Nephron progenitor cell (in vitro differentiated cells): ENCODE data around the gene ZNF750.

Source experiments
- DNase-seq: peaks from one replicate; pipeline ENCODE4 v3.0.0; 2021
- H3K27ac Mint-ChIP-seq: 2 replicates; pipeline ENCODE4 v1.8.0; 2021; ENCODE audit warnings: mild to moderate bottlenecking, moderate library complexity, mixed read lengths
- H3K27me3 Mint-ChIP-seq: 2 replicates; pipeline ENCODE4 v1.8.0; 2021; ENCODE audit warnings: mild to moderate bottlenecking, low read depth, mixed read lengths; ENCODE audit not compliant: poor library complexity
- H3K36me3 Mint-ChIP-seq: 2 replicates; pipeline ENCODE4 v1.8.0; 2021; ENCODE audit warnings: low read depth, mixed read lengths
- H3K4me1 Mint-ChIP-seq: 2 replicates; pipeline ENCODE4 v1.8.0; 2021; ENCODE audit warnings: mixed read lengths
- H3K4me3 Mint-ChIP-seq: 2 replicates; pipeline ENCODE4 v1.8.0; 2021; ENCODE audit warnings: mild to moderate bottlenecking, moderate library complexity, mixed read lengths
- H3K9me3 Mint-ChIP-seq: 2 replicates; pipeline ENCODE4 v1.8.0; 2021; ENCODE audit warnings: mild to moderate bottlenecking, moderate library complexity, mixed read lengths
- TF ChIP-seq, protein P1 (sequence below): fragments of 200-600 bp; sonication (generic); IDR thresholded peaks from 2 replicates; pipeline ENCODE4 v1.5.0; 2021; ENCODE audit warnings: antibody characterized with exemption

Gene ZNF750

DNA sequence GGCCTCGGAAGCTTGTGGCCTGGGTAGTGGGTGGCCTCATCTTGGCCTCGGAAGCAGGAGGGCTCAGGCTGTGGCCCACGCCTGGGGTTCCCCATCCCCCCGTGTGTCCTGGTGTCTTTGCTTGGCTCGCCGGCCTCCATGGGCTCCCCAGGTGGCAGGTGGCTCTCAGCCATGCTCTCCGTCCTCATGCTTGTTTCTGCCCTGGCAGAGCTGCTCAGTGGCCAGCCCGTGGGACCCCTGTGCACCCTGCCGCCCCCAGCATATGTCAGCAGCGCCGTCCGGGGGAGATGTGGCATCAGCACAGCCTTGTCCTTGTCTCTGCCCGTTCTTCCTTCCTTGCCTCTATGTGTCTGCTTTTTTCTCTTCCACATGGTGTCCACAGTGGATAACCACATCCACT, 49.4 kb downstream of the ZNF750 start:
- Mint-ChIP-seq H3K27ac (no peak overlapping the region), H3K27me3 (no peaks in the 10 kb centered on the region), H3K36me3 (peaks cover 30% of the 10 kb centered on the region), H3K4me1 (peaks cover 55% of the 10 kb centered on the region), H3K4me3 (no peak overlapping the region), H3K9me3 (no peaks in the 10 kb centered on the region)
- no peak for DNase-seq
- TF ChIP-seq, protein P1, sequence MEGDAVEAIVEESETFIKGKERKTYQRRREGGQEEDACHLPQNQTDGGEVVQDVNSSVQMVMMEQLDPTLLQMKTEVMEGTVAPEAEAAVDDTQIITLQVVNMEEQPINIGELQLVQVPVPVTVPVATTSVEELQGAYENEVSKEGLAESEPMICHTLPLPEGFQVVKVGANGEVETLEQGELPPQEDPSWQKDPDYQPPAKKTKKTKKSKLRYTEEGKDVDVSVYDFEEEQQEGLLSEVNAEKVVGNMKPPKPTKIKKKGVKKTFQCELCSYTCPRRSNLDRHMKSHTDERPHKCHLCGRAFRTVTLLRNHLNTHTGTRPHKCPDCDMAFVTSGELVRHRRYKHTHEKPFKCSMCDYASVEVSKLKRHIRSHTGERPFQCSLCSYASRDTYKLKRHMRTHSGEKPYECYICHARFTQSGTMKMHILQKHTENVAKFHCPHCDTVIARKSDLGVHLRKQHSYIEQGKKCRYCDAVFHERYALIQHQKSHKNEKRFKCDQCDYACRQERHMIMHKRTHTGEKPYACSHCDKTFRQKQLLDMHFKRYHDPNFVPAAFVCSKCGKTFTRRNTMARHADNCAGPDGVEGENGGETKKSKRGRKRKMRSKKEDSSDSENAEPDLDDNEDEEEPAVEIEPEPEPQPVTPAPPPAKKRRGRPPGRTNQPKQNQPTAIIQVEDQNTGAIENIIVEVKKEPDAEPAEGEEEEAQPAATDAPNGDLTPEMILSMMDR = no peak

DNA sequence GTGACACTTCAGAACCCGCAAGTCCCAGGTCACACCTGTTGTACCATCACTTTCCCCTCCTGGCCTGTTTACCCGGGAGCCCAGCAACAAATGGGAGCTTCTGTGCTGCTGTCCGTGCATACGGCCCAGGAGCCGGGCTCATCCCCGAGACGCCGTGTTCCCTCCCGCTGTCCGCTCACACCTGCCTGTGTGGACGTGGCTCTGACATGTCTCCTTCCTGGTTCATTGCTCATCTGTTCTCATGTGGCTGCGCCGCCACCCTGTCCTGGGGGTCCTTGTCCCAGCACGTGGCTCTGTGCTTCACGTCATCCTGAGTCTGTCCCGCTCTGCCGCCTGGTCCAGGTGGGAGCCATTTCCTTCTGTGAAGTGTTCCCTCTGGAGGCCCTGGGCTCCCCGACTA, 50.0 kb downstream of the ZNF750 start:
- TF ChIP-seq, protein P1 = no peak
- Mint-ChIP-seq H3K4me3 (no peak overlapping the region), H3K4me1 (peaks cover 52% of the 10 kb centered on the region), H3K27me3 (no peaks in the 10 kb centered on the region), H3K9me3 (no peaks in the 10 kb centered on the region), H3K36me3 (peaks cover 30% of the 10 kb centered on the region), H3K27ac (peak overlapping the region; percentile 91)
- no peak for DNase-seq

DNA sequence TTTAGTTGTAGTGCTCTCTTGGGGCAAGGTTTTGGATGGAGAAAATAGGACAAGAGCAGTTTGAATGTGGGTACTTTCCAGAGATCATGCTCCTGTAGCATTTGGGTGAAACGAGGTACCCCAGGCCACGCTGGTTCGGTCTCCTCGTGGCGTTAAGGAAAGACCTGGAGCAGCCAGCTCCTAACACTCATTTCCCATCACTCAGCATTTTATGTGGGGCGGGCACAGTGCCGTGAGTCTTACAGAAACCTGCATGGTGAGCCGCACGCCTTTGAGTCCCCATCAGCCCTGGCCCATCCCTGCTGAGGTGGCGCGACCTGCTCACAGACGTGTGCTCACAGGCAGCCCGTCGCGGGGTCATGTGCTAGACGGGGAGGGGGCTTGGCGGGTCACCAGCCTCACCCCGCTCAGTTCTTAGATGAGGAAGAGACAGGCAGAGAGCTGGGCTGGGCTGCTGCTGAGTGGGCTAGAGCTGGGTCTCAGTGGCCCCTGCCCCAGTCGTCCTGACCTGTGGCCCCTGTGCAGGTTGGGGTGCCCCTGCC, 50.7 kb downstream of the ZNF750 start:
- H3K36me3 Mint-ChIP-seq = peaks cover 35% of the 10 kb centered on the region
- TF ChIP-seq, protein P1 = no peak
- DNase-seq = no peak
- no peak overlapping the region for H3K4me3 Mint-ChIP-seq
- H3K27ac Mint-ChIP-seq = no peak overlapping the region
- peaks cover 45% of the 10 kb centered on the region for H3K4me1 Mint-ChIP-seq
- H3K9me3 Mint-ChIP-seq = no peaks in the 10 kb centered on the region
- H3K27me3 Mint-ChIP-seq = no peaks in the 10 kb centered on the region

DNA sequence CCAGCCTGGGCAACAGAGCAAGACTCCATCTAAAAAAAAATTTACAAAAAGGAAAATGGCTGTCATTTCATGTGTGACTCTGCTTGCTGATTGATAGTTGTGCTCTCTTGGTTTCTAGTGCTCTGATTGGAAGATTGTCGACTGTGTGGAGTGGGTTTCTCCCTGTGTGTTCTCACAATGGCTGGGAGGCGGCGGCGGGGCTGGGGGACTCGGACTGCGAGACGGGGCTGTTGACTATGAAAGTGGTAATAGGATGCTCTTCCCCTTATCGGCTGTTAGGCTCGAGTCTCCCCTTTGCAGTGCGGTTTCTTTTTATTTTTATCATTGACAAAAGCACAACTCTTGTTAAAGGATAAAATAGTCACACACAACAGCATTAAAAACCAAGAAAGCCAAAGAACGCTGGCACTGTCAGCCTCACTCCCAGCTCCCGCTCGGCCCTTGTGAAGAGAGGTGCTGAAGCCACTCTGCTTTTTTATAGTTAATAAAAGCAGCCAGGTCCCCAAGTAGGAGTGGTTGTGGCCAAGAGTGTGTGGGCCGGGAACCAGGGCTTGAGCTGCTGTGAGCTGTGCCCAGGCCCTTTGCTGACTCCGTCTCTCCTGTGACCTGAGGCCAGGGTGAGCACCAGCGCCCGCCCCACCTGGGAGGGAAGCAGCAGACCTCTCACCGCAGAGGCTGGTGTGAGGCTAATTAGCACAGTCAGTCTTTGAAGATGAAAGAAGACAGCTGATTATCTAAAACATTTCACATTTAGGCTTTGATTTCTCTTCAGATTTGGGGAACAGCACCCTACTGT, 51.4 kb downstream of the ZNF750 start:
- Mint-ChIP-seq H3K36me3 (peaks cover 40% of the 10 kb centered on the region), H3K27ac (no peak overlapping the region)
- TF ChIP-seq, protein P1 = no peak

DNA sequence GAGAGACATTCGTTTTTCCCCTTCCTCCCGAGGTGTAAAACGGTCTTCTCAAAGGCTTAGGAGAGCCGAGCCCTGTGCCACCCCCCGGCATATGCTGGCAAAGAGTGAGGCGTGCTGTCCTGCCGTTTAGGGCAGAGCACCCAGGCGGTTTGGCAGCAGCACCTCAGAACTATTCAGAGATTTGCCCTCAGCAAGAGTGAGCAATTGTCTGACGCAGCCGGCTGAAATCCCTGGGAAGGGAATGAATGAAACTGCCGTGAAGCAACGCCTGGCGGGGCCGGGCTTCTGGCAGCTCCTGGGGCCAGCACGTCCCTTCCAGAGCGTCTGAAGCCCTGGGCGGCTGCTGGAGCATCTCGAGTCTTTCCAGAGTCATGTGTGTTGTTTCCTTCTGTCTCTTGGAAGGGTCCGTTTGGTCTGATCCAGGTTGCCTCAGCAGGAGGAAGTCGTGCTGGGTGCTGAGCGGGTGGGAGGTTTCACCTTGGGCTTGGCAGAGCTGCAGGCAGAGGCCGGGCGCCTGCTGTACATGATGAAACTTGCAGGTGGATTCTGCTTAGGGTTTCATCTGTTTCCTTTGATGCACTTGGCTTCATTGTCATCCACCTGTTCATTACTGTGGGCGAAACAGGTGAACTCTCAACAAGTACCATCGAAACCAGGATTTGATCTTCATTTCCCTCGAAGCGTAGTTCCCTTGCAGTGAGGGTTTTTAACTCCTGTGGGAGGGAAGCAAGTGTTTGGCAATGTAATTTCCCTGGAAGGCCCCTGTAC, 52.6 kb downstream of the ZNF750 start:
- H3K36me3 Mint-ChIP-seq = peaks cover 44% of the 10 kb centered on the region
- DNase-seq = no peak
- H3K4me3 Mint-ChIP-seq = no peak overlapping the region
- H3K27ac Mint-ChIP-seq = peak overlapping the region; percentile 22
- TF ChIP-seq, protein P1 = no peak
- H3K4me1 Mint-ChIP-seq = peaks cover 40% of the 10 kb centered on the region
- no peaks in the 10 kb centered on the region for H3K27me3 Mint-ChIP-seq
- H3K9me3 Mint-ChIP-seq = no peaks in the 10 kb centered on the region

More for the DNA sequence above, 51.4 kb downstream of the ZNF750 start:
- no peaks in the 10 kb centered on the region for H3K27me3 Mint-ChIP-seq
- no peak overlapping the region for H3K4me3 Mint-ChIP-seq
- peaks cover 39% of the 10 kb centered on the region for H3K4me1 Mint-ChIP-seq
- no peaks in the 10 kb centered on the region for H3K9me3 Mint-ChIP-seq
- DNase-seq = no peak
